HG03103 (cell line): ENCODE data around the gene CRISPLD2.
"Not testable (repeated sequence)": the region's sequence is repeated elsewhere in the genome, so short reads cannot be mapped to it uniquely, and the experiment has no call there.

ENCODE experiments used
- ATAC-seq: cut with Tn5 transposase; IDR thresholded peaks from one replicate; pipeline ENCODE4 v1.9.1; 2021; ENCODE audit warnings: low read depth; ENCODE audit not compliant: unreplicated experiment

Gene CRISPLD2

GRCh38 chr16:84855435-84856202, 35.8 kb downstream of the CRISPLD2 start:
- ATAC-seq: not testable (repeated sequence)

GRCh38 chr16:84856203-84856581, 36.4 kb downstream of the CRISPLD2 start:
- ATAC-seq: not testable (repeated sequence)

- ATAC-seq: not testable (repeated sequence)
These were observed 37.0 kb downstream of the CRISPLD2 start for GRCh38 chr16:84856811-84857210.

GRCh38 chr16:84859681-84860080, 39.9 kb downstream of the CRISPLD2 start:
- no peak for ATAC-seq

GRCh38 chr16:84860383-84860782, 40.6 kb downstream of the CRISPLD2 start:
- ATAC-seq: no peak

- ATAC-seq: no peak
These were observed 41.9 kb downstream of the CRISPLD2 start for GRCh38 chr16:84861671-84862070.

- no peak for ATAC-seq
These were observed 43.2 kb downstream of the CRISPLD2 start for GRCh38 chr16:84862804-84863480.

GRCh38 chr16:84863481-84863814, 43.7 kb downstream of the CRISPLD2 start:
- ATAC-seq: no peak

GRCh38 chr16:84864326-84864955, 44.7 kb downstream of the CRISPLD2 start:
- no peak for ATAC-seq

GRCh38 chr16:84867696-84868095, 47.9 kb downstream of the CRISPLD2 start:
- ATAC-seq: no peak

- no peak for ATAC-seq
These were observed 48.5 kb downstream of the CRISPLD2 start for GRCh38 chr16:84868328-84868727.

GRCh38 chr16:84868829-84869472, 49.2 kb downstream of the CRISPLD2 start:
- no peak for ATAC-seq

GRCh38 chr16:84869473-84869845, 49.7 kb downstream of the CRISPLD2 start:
- no peak for ATAC-seq

GRCh38 chr16:84872971-84873370, 53.2 kb downstream of the CRISPLD2 start:
- not testable (repeated sequence) for ATAC-seq

GRCh38 chr16:84874004-84874435, 54.2 kb downstream of the CRISPLD2 start:
- no peak for ATAC-seq

GRCh38 chr16:84874553-84874952, 54.8 kb downstream of the CRISPLD2 start:
- ATAC-seq: no peak

GRCh38 chr16:84874983-84875382, 55.2 kb downstream of the CRISPLD2 start:
- no peak for ATAC-seq

- no peak for ATAC-seq
These were observed 56.1 kb downstream of the CRISPLD2 start for GRCh38 chr16:84875846-84876245.

GRCh38 chr16:84876873-84877606, 57.3 kb downstream of the CRISPLD2 start:
- ATAC-seq: no peak

GRCh38 chr16:84878770-84879169, 59.0 kb downstream of the CRISPLD2 start:
- ATAC-seq: no peak
